HG03442 (cell line): Measurements from ENCODE around the gene RGS17.
"Not testable (repeated sequence)": the region's sequence is repeated elsewhere in the genome, so short reads cannot be mapped to it uniquely, and the experiment has no call there.

ENCODE experiments used
- ATAC-seq: cut with Tn5 transposase; IDR thresholded peaks from one replicate; pipeline ENCODE4 v1.9.1; 2021; ENCODE audit warnings: mild to moderate bottlenecking, moderate library complexity; ENCODE audit not compliant: unreplicated experiment

RGS17 gene

DNA sequence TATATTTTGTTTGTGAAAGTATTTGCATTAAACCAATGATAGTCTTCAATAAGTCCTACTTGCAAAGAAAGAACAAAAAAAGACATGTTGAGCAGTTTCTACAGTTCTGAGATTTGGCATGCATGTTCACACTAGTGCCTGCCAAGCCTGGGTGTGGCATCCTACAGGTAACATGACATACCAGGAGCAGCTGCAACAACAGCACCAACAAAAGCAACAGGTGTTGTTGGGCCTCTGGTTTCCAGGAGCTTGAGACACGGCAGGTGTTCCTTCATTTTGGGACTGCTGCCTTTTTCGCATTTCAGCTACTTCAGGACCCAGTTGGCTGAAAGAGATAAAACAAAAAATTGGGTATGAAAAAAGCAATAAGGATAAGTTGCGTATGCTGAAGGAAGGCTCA, 87.4 kb downstream of the RGS17 start:
- ATAC-seq, result no peak

DNA sequence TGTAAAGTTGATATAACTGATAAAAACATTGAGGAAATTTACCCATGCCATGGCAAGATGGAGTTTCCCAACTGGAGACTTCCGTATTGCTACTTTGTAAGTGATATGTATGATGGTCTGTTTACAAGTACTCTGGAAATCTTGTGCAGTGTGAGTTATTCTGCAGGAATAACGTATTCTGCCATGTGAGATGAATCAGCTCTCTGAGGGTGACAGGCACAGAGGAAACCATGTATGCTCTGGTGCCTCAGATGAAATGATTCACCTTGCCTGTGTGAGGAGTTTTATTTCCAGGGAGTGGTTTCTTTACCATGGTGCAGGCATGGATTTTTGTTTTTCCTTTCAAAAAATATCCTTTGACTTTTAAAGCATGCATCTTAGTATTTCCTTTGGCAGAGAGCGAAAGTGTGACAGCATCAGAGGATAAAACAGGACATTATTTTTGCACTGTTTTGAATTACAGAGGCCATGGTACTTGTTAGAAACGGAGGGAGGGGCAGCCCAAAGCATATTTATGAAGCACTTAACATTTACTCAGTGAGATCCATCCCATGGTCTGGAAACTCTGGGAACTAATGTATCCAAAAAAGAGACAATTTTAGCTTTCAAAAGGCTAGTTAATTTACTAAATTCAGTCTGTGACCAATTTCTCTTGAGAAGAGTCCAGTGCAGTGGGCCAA, 92.6 kb downstream of the RGS17 start:
- no peak for ATAC-seq

DNA sequence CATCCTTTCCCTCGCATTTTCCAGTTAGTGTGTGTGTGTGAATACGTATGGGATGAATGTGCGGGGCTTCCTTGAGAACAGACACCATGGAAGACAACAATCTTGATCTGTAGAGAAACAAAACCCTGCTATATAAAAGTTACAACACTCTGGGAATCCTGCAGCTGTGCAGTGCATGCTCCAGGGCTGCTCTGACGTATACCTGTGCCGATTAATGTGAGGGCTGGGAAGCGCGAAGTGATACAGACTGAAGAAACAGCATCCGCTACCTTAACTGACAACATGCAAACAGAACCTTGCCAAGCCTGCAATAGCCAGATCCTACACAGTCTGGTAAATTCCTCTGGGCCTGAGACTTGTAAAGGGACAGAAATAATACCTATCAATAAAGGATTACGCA, 96.9 kb downstream of the RGS17 start:
- ATAC-seq, result no peak

DNA sequence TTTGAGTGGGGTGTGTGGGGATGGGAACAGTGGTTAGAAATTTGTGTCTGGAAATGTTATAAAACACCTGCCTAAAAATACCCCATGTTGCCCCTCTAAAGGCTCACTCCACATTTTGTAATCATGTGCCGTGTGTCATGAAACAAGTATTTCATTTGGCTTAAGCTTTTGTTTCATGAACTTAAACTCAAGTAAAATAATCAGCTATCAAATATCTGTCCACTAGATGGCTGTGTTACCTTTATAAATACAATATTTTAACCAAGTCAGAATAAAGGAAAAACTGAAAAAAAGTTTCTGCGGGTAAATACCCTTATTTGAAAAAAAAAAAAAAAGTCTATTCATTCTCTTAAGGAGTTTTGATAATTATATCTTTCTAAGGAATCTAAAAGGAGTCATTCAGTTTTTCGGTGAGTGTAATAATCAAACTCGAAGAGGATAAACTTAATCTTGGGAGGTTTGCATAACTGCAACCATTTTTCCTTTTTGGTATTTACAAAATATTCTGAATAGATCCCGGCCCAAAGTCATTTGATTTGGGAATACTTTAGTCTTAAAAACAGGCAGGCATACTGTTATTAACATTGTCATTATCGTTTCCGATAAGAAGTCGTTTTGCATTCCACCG, 98.7 kb downstream of the RGS17 start:
- ATAC-seq, result no peak

DNA sequence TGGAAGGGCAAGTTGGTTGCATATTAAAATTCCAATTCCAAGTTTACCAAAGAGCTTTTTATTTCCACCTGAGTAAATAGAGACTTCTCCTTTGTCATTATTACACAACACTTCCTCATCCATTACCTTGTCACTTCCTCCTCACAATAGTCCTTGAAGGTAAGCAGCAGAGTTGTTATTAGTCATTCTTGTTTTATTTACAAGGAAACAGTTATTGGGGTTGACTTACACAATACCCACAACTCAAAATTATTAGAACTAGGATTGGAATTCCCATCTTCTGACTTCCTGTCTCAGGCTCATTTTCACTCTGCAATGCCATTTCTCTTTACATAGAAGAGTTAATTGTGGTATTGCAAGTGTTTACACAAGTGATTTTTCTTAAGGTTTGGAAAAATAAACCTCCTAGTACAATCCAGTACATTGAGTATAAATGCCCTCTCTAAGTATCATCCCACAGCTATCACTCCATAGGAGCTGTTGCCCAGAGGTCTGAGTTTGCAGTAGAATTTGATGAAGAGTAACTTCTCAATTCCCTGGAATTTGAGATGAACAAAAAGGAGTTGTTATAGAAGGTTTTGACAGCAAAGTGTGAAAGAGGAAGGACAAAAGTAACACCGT, 99.6 kb downstream of the RGS17 start:
- ATAC-seq, result no peak

DNA sequence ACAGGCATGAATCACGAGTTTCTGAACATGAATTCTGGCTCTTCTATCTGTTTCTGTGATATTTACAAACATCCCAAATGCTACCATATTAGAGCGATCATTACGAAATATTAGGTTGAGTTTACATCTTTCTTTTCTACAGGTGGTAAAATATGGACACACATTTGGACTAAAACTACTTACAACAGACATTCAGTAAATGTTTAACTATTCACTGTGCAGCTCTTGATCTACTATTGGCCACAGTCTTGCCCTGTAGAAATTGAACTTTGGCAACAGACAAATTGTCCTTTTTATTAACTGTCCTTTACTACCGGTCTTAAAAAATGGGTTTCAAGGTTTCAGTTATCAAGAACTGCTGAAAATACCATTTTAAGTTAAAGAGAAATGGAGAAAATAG, 102.1 kb downstream of the RGS17 start:
- ATAC-seq, result no peak

DNA sequence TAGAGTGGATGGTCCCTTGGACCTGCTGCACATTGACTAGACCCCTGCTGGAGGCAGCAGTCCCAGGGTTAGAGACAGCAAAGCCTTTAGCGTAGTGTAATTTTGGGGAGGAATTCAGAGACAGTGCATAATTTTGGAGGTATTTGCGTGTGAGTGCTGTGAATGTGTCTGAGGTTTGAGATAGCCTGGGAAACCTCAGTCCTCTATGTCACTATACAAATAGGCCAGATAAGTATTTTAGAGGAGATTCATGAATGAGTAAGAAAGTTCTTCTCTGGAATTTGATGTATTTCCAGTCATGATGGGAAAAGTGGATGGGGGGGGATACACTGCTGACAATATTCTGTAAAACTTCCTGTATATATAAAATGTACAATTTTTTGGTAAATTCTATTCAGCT, 102.8 kb downstream of the RGS17 start:
- ATAC-seq, result no peak

DNA sequence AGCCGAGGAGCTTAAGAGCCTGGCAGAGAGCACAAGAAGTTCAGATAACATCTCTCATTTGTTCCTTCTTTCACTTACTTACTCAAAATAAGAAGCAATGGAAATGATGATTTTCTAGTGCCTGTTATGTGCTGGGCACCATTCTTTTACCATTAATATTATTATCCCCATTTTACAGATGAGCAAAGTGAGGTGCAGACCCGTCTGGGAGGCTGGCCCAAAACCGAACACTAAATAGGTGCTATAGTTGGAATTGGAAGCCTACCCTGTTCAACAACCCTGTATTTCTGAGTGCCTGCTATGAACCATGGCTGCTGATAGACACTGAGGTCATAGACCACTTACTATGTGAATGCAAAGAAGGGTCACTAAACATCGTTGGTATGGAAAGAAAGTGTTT, 103.6 kb downstream of the RGS17 start:
- ATAC-seq, result no peak

DNA sequence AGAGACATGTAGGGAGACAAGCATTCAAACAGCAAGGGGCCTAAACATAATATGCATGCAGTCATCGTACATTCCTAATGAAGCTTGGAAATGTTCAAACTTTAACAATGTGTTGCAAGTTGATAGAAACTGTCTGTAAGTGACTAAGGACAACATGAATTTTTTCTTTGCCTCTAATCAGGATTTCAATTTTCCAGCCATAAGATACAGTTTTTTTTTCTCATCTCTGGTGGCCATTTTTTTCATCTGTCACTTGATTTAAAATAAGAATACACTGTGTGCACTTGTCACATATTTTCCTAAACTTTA, 106.4 kb downstream of the RGS17 start:
- ATAC-seq, result no peak

DNA sequence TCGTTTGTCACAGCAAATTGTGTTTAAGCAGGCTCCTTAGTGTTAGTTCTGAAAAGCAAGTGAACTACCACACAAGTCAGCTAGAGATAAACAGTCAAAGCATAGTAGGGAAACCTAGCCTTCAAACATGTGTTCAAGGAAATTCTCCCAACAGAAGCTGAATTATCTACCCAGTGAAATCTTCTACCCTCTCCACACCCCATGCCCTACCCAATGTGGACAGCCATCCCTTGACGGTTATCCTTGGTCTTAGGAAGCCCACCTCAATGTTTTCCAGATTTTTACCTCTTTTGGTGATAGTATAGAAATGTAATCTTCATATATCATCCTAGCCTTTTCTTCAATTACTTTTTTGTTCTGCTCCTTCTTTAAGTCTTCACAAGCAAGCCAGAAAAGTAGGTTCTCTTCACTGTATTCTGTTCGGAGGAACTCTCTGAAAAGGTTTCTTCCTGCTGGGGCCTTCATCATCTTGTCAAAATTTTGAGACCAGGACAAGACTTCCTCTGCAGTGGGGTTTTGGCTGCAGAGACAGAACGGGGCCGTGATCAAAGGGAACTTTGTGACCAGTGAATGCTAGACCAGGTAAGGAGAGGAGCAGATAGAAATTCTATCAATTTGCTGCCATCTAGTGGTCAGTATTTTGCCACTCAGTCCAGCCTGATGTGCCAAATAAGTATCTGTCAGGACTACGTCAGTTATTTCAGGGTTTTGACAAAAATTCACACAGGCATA, 106.9 kb downstream of the RGS17 start:
- ATAC-seq, result peak; percentile 98

DNA sequence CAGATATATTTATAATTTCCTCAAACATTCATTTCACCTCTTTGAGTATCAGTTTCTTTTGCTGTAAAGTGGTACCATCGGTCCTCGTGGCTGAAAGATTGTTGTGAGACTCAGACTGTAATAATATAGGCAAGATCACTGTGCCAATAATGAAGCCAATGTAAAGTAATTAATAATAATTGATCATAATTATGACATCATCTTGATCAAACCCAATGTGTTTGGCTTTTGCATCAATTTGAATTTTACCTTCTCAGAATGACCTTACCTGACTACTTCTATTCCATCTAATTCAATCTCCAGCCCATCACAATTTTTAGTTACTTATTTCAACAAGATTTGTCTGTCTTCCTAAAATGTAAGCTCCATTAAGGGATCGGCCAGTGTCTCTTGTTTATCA, 112.7 kb downstream of the RGS17 start:
- ATAC-seq, result no peak

DNA sequence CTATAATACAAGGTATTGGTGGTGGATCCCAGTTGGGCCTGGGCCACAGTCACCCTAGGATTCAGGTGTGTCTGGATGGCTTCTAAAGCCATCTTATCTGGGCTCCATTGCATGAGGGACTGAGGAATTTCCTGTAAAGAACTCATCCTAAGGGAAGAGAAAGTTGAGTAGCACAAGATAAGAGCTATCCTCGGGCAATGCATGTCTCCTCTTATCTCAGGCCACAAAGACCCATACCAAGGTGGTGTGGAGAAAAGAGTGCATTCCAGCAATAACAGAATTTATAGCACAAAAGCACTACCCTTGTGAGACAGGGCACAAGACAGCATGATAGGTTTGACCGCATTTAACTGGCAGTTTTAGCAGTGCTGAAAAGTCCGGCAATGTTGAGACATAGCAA, 114.2 kb downstream of the RGS17 start:
- ATAC-seq, result no peak

DNA sequence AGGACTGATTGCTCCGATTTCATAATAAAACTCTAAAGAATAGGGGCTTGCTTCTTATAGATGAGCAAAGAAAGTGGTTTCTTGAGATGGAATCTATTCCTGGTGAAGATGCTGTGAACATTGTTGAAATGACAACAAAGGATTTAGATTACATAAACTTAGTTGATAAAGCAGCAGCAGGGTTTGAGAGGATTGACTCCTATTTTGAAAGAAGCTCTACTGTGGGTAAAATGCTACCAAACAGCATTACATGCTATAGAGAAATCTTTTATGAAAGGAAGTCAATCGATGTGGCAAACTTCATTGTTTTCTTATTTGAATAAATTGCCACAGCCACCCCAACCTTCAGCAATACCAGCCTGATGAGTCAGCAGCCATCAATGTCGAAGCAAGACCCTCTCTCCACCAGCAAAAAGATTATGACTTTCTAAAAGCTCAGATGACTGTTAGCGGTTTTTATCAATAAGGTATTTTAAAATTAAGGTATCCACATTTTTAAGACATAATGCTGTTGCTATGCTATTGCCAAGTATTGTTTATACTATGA, 115.9 kb downstream of the RGS17 start:
- no peak for ATAC-seq

DNA sequence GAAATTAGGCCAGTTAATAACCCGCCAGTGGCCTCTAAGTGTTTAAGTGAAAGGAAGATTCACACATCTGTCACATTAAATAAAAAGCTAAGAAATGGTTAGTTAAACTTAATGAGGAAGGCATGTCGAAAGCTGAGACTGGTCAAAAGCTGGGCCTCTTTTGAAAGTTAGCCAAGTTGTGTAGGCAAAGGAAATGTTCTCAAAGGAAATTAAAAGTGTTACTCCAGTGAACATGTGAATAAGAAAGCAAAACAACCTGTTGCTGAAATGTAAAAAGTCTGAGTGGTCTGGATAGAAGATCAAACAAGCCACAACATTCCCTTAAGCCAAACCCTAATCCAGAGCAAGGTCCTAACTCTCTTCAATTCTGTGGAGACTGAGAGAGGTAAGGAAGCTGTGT, 117.6 kb downstream of the RGS17 start:
- no peak for ATAC-seq

DNA sequence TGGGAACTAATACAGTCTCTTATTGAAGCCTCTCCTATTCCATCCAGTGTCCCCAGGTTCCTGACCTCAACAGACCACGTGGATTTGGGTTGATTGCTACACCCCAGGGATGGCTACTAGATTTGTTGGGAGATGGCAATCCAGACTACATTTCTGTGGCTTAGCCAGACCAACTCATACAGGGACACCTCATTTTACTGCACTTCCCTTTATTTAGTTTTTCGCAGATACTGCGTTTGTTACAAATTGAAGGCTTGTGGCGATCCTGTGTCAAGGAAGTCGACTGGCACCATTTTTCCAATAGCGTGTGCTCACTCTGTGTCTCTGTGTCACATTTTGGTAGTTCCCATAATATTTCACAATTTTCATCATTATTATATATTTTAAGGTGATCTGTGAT, 118.2 kb downstream of the RGS17 start:
- no peak for ATAC-seq

DNA sequence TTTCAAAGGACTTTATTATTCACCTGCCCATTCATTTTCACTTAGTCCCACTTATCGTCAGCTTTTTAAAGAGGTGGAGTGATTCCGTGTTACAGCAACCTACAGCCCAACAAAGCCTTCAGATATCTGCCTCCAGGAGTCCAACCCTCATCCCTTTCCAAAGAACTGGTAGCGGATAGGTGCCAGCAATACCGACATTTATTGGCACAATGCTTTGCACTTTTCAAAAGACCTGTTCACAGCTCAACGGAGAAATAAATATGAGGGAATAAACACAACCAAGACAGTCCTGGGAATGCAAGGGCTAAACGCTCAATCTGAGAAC, 127.8 kb downstream of the RGS17 start:
- peak; percentile 2 for ATAC-seq

DNA sequence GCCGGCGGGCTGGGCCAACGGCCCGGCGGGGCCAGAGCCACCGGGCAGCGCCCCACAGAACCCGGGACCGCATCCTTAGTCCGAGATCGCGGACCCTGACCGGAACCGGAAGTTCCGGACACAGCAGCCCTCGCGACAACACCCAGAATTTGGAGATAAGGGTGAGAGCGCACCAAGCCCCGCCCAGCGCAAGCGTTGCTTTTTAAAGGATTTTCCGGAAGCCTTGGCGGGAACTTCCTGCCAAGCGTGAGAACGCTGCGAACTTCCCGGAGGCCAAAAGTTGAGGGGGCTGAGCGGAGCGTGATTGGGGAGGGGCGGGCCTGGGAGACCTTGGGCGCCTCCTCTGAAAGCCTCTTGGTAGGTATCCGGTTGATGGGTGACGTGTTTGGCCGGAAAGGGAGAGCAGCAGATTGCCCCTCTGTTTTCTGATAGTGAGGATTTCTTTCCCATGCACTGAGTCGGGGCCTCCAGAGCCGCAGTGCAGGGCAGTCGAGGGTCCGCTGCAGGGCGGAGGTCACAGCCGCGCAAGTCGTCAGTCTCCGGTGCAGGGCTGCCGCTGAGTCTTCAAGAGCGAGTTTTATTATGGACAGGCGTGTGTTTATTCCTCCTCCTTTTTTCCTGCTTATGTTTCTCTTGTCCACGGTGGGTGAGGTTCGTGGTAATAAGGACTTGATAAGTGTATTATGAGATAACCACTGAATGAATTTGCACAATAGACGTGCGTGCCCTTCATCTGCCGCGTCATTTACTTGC, 128.3 kb downstream of the RGS17 start, which contains the start of gene MTRF1L:
TSS of gene MTRF1L (minus strand) at position 97 of the 753 bp plus-strand sequence. CDS start at position 73, 24 bp downstream.
- ATAC-seq, result peak; percentile 93

DNA sequence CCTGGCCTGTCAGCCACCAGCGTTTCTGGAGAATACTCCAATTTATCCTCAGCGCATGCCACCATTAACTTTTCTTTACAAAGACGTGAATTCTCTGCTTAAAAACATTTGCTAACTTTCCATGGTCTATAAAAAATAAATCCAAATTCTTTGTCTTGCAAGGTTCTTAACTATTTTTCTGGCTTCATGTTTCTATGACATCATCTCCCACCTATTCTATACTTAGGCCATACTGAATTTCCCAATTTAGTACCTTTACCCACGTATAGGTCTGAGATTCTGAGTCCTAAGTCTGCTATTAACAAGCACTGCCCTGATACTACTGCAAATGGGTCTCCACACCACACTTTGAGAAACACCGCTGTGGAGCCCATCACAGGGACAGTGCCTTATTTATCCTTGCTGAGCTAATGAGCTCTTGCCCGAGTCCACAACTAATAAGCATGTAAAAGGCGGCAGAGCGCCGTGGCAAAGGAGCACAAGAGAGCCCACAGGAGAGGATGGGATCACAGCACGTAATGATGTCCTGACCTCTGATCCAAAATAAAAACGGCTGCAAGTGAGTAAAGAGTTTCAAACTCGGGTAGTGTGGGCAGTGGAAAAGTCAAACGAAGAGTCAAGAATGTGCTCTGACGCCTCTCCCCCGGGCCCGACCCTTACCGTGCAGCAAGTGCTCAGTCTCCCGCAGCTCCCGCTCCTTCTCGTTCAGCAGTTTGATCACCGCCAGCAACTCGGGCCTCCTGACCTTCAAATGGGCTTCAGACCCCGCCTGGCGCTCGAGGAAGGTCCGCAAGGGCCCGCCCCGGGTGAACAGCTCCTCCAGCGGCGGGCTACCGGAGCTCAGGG, 129.1 kb downstream of the RGS17 start:
- ATAC-seq, result peak; percentile 25

DNA sequence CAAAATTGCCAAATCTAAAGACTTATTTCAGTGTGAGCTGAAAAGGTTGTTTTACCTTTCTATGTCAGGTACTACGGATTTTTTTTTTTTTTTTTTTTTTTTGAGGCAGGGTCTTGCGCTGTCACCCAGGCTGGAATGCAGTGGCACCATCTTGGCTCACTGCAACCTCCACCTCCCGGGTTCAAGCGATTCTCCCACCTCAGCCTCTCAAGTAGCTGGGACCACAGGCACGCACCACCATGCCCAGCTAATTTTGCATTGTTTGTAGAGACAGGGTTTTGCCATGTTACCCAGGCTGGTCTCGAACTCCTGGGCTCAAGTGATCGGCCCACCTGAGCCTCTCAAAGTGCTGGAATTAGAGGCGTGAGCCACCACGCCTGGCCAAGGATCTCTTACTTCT, 130.3 kb downstream of the RGS17 start:
- not testable (repeated sequence) for ATAC-seq

DNA sequence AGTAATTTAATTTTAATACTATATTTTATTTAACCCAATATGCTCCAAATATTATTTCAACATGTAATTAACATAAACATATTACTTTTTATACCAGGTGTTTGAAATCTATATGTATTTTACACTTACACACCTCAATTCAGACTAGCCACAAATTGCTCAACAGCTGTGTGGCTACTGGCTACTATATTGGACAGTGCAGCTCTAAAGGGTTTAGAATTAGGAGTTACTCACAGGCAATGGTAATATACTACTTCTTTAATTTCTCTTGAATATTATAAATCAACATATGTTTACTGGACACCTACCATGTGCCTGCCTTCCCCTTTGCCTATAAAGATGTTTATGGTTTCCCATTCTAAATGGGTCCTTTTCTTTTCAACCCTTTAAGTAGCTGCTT, 130.8 kb downstream of the RGS17 start:
- no peak for ATAC-seq
